ENCODE results near the gene SLC38A9. TPM values are rescaled to one million over a fixed set of nuclear protein-coding genes. Genes with fewer than 3 reads are reported as not detected.

The SLC38A9 gene
- total RNA-seq, 2 donors from 2014 or later = 14.8 to 20.8 TPM

- H3K9me3 ChIP-seq = no peaks in the 10 kb centered on the region
- H3K27ac ChIP-seq = no peak overlapping the region
- H3K4me3 ChIP-seq = no peak overlapping the region
- no peaks in the 10 kb centered on the region for H3K36me3 ChIP-seq
- DNase-seq (ENCODE audit: low spot score) = no peak
- no peak for TF ChIP-seq POLR2AphosphoS5 (IDR thresholded peaks at IDR 0.05)
- no peak for TF ChIP-seq POLR2A (IDR thresholded peaks at IDR 0.05)
- TF ChIP-seq CTCF (IDR thresholded peaks at IDR 0.05) = no peak
- no peaks in the 10 kb centered on the region for H3K4me1 ChIP-seq (replicated peaks)
- intact Hi-C loops (cut with DNase I) = no loop called here
- H3K27me3 ChIP-seq (replicated peaks; ENCODE audit: insufficient read depth) = no peaks in the 10 kb centered on the region
Observed at GRCh38 chr5:55668356-55668755, 43.8 kb downstream of the SLC38A9 start.

- Histone ChIP-seq H3K27ac (no peak overlapping the region), H3K36me3 (no peaks in the 10 kb centered on the region)
Observed at GRCh38 chr5:55667938-55668337, 44.2 kb downstream of the SLC38A9 start.

GRCh38 chr5:55665065-55665464 lies 47.1 kb downstream of the SLC38A9 start:
- H3K27ac ChIP-seq = no peak overlapping the region
- intact Hi-C loops (cut with DNase I) = no loop called here
- no peaks in the 10 kb centered on the region for H3K27me3 ChIP-seq (replicated peaks; ENCODE audit: insufficient read depth)
- no peaks in the 10 kb centered on the region for H3K9me3 ChIP-seq
- DNase-seq (ENCODE audit: low spot score) = no peak
- H3K4me3 ChIP-seq = no peak overlapping the region
- 87% methylated on average over 8 of the region's 8 CpGs for WGBS
- no peaks in the 10 kb centered on the region for H3K36me3 ChIP-seq
- H3K4me1 ChIP-seq (replicated peaks) = no peaks in the 10 kb centered on the region
- TF ChIP-seq POLR2A (IDR thresholded peaks at IDR 0.05) = no peak
- TF ChIP-seq CTCF (IDR thresholded peaks at IDR 0.05) = no peak
- no peak for TF ChIP-seq POLR2AphosphoS5 (IDR thresholded peaks at IDR 0.05)

More at GRCh38 chr5:55667938-55668337, 44.2 kb downstream of the SLC38A9 start:
- Histone ChIP-seq H3K9me3 (no peaks in the 10 kb centered on the region), H3K27me3 (replicated peaks; ENCODE audit: insufficient read depth) (no peaks in the 10 kb centered on the region), H3K4me3 (no peak overlapping the region), H3K4me1 (replicated peaks) (no peaks in the 10 kb centered on the region)
- intact Hi-C loops (cut with DNase I) = no loop called here
- TF ChIP-seq CTCF (IDR thresholded peaks at IDR 0.05) (no peak), POLR2A (IDR thresholded peaks at IDR 0.05) (no peak), POLR2AphosphoS5 (IDR thresholded peaks at IDR 0.05) (no peak)
- DNase-seq (ENCODE audit: low spot score) = no peak
- 100% methylated on average over 3 of the region's 3 CpGs for WGBS

GRCh38 chr5:55657443-55657842 lies 54.7 kb downstream of the SLC38A9 start:
- peak overlapping the region; percentile 70 to 73 for H3K27ac ChIP-seq
- no peaks in the 10 kb centered on the region for H3K9me3 ChIP-seq
- H3K27me3 ChIP-seq (replicated peaks; ENCODE audit: insufficient read depth) = no peaks in the 10 kb centered on the region
- H3K4me3 ChIP-seq = no peak overlapping the region
- DNase-seq (ENCODE audit: low spot score) = peak; percentile 33
- WGBS = 34% methylated on average over 2 of the region's 2 CpGs
- no peaks in the 10 kb centered on the region for H3K36me3 ChIP-seq
- TF ChIP-seq CTCF (IDR thresholded peaks at IDR 0.05) (peak in 1 of 4 experiments; percentile 7), POLR2A (IDR thresholded peaks at IDR 0.05) (no peak), POLR2AphosphoS5 (IDR thresholded peaks at IDR 0.05) (peak; percentile 72)
- no peaks in the 10 kb centered on the region for H3K4me1 ChIP-seq (replicated peaks)
- intact Hi-C loops (cut with DNase I) = no loop called here

- TF ChIP-seq CTCF (IDR thresholded peaks at IDR 0.05) (no peak), POLR2AphosphoS5 (IDR thresholded peaks at IDR 0.05) (no peak), POLR2A (IDR thresholded peaks at IDR 0.05) (no peak)
- peak overlapping the region; percentile 47 to 48 for H3K27ac ChIP-seq
- no peak overlapping the region for H3K4me3 ChIP-seq
- WGBS = 30% methylated on average over 3 of the region's 3 CpGs
- H3K36me3 ChIP-seq = no peaks in the 10 kb centered on the region
- intact Hi-C loops (cut with DNase I) = no loop called here
- DNase-seq (ENCODE audit: low spot score) = no peak
- H3K4me1 ChIP-seq (replicated peaks) = no peaks in the 10 kb centered on the region
- H3K9me3 ChIP-seq = no peaks in the 10 kb centered on the region
- H3K27me3 ChIP-seq (replicated peaks; ENCODE audit: insufficient read depth) = no peaks in the 10 kb centered on the region
Observed at GRCh38 chr5:55650386-55650785, 61.7 kb downstream of the SLC38A9 start.

All from prostate gland (tissue), 2 donors.